HUES64 (cell line): Measurements from ENCODE around the gene PLEKHM1.
A peak's percentile ranks its signal among the peaks of the same experiment; 100 is the strongest.

Source experiments
- H3K27ac ChIP-seq: 2 replicates; pipeline ENCODE4 v1.7.0; 2013; ENCODE audit warnings: low read depth, low read length, inconsistent platforms
- H3K27me3 ChIP-seq: 2 replicates; pipeline ENCODE4 v1.6.1; 2013; ENCODE audit warnings: mild to moderate bottlenecking, low read length; ENCODE audit not compliant: insufficient read depth
- H3K36me3 ChIP-seq: 2 replicates; pipeline ENCODE4 v1.6.1; 2013; ENCODE audit warnings: mild to moderate bottlenecking, low read length; ENCODE audit not compliant: insufficient read depth
- H3K4me1 ChIP-seq: 2 replicates; pipeline ENCODE4 v1.6.1; 2013; ENCODE audit warnings: mild to moderate bottlenecking, low read length, moderate library complexity; ENCODE audit not compliant: insufficient read depth
- H3K4me3 ChIP-seq: 2 replicates; pipeline ENCODE4 v1.5.1; 2013; ENCODE audit warnings: mild to moderate bottlenecking, low read length, moderate library complexity
- H3K9ac ChIP-seq: 2 replicates; pipeline ENCODE4 v1.6.1; 2013; ENCODE audit warnings: mild to moderate bottlenecking, low read depth, low read length
- H3K9me3 ChIP-seq: 2 replicates; pipeline ENCODE4 v1.6.1; 2013; ENCODE audit warnings: low read depth, low read length; ENCODE audit not compliant: insufficient read depth
- WGBS: fragments of 150-250, 120-280 bp; methylation state at CpG from one replicate; pipeline ENCODE4 v1.1.7; 2013; ENCODE audit warnings: missing lambda C conversion rate; 5-methylcytosine and 5-hydroxymethylcytosine counted together

The PLEKHM1 gene

DNA sequence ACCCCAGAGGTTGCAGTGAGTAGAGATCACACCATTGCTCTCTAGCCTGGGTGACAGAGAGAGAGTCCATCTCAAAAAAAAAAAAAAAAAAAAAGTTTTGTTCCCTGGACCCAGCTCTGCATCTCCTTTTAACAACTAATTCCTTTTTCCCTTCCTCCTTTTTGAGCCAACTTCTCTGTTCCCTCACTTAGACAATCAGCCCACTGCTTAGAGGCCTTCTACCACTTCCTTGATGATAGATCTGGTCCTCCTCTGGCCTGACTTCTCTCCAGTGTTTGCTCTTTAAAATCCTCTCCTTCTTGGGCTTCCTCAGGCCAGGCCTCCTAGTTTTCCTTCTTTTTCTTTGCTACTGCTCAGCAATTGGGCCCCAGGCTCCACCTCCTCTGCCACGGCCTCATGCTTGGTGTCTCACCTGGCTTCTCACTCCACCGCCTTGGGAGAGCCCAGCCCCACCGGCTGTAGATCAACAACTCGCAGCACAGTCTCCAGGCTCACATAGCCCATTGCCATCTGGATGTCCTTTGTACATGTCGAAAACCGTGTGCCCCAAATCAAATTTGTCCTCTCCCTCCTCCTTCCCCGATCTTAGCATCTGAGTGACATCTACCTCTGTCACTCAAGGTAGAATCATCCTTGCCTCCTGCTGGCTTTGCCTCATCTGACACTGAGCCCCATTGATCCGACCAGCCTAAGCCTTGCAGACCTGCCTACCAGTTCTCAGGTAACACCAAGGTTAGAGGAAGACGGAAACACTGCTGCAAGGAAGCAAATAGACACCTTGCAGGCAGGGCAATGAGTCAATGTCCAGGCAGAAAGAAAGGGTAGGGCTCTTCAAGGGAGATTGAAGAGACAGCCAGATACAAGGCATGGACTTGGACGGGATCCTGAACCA is 75.3 kb downstream of the PLEKHM1 start:
- Histone ChIP-seq H3K36me3 (no peaks in the 10 kb centered on the region), H3K4me1 (0 out of 2 replicates have a peak, but pooled peaks cover 5% of the 10 kb centered on the region), H3K27me3 (no peaks in the 10 kb centered on the region), H3K9me3 (no peaks in the 10 kb centered on the region), H3K27ac (no peak overlapping the region), H3K9ac (no peak overlapping the region), H3K4me3 (no peak overlapping the region)
- WGBS: 86% methylated on average over 10 of the region's 10 CpGs

DNA sequence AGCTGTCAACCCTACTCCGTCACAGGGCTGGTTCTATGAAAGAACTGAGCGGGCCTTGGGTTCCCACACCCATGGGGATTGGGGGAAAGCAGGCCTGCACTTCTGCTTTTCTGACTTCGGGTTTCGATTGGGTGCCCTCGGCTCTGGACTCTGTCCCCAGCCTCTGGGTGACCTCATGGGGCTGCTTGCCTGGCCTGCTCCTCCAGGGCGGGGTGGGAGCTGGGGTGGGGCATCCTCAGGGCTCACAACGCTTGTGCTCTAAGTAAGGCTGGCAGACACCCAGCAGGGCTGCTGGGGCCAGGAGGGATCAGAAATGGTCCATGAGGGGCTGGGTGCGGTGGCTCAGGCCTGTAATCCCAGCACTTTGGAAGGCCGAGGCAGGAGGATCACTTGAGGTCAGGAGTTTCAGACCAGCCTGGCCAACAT is 77.0 kb downstream of the PLEKHM1 start:
- Histone ChIP-seq H3K27me3 (no peaks in the 10 kb centered on the region), H3K9ac (no peak overlapping the region), H3K9me3 (no peaks in the 10 kb centered on the region), H3K36me3 (no peaks in the 10 kb centered on the region), H3K4me1 (0 out of 2 replicates have a peak, but pooled peaks cover 5% of the 10 kb centered on the region), H3K4me3 (no peak overlapping the region), H3K27ac (no peak overlapping the region)
- WGBS: 93% methylated on average over 9 of the region's 9 CpGs

GRCh38 chr17:45411348-45412105 is 79.0 kb downstream of the PLEKHM1 start:
- Histone ChIP-seq H3K27ac (no peak overlapping the region), H3K4me3 (no peak overlapping the region), H3K9me3 (no peaks in the 10 kb centered on the region), H3K9ac (no peak overlapping the region), H3K27me3 (no peaks in the 10 kb centered on the region), H3K36me3 (no peaks in the 10 kb centered on the region), H3K4me1 (peaks cover 8% of the 10 kb centered on the region; the same call in 1 of the 2 replicates)
- WGBS: 84% methylated on average over 5 of the region's 5 CpGs

GRCh38 chr17:45410144-45411091 is 80.1 kb downstream of the PLEKHM1 start:
- Histone ChIP-seq H3K36me3 (no peaks in the 10 kb centered on the region), H3K4me3 (no peak overlapping the region), H3K27ac (no peak overlapping the region), H3K9me3 (no peaks in the 10 kb centered on the region), H3K4me1 (peaks cover 11% of the 10 kb centered on the region), H3K27me3 (no peaks in the 10 kb centered on the region; the same call in 1 of the 2 replicates), H3K9ac (no peak overlapping the region)
- WGBS: 82% methylated on average over 24 of the region's 24 CpGs

DNA sequence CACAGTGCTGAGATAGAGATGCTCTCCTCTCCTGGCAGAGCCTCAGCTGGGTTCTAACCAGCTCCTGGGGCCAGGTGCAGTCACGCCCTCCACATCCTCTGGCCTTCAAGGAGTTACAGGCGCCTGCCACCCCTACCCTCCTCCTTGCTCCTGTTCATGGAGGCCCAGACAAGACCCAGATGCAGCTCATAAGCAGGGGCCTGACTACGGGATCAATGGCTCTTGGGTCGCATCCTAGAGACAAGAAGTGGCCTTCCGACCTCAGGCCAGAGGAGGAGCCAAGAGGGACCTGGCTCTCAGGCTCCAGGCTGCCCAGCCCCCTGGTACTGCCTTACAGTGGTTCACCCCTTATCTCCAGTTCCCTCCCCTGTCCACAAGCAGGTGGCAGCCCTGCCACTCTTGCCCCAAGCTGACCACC is 80.9 kb downstream of the PLEKHM1 start:
- no peak overlapping the region for H3K27ac ChIP-seq
- 84% methylated on average over 5 of the region's 5 CpGs for WGBS
- peaks cover 11% of the 10 kb centered on the region for H3K4me1 ChIP-seq
- H3K9ac ChIP-seq: no peak overlapping the region
- no peaks in the 10 kb centered on the region for H3K9me3 ChIP-seq
- H3K27me3 ChIP-seq: no peaks in the 10 kb centered on the region; the same call in 1 of the 2 replicates
- H3K4me3 ChIP-seq: no peak overlapping the region
- H3K36me3 ChIP-seq: no peaks in the 10 kb centered on the region

GRCh38 chr17:45408611-45409421 is 81.7 kb downstream of the PLEKHM1 start:
- Histone ChIP-seq H3K27me3 (no peaks in the 10 kb centered on the region; the same call in 1 of the 2 replicates), H3K4me3 (no peak overlapping the region), H3K4me1 (peaks cover 11% of the 10 kb centered on the region), H3K9ac (no peak overlapping the region), H3K27ac (no peak overlapping the region), H3K36me3 (peaks cover under 1% of the 10 kb centered on the region; the same call in 1 of the 2 replicates), H3K9me3 (no peaks in the 10 kb centered on the region)
- WGBS: 70% methylated on average over 11 of the region's 11 CpGs

DNA sequence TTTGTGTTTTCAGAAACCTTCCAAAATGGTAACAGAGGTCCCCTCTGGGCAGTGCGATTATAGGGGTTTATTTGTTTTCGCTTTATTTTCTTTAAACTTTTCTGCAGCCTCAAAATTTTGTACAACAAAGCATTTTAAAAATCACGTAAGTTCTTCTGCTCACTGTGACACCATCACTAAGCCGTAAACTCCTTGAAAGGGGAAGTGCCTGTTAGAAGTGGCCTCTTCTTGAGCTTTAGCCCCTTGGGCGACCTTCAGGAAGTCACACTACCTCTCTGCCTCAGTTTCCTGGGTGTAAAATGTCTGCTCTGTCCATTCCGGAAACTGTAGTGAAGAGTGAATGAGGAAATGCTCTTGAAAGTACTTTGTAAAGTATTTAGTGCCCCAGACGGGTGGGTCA is 84.4 kb downstream of the PLEKHM1 start:
- no peak overlapping the region for H3K27ac ChIP-seq
- WGBS: 75% methylated on average over 6 of the region's 7 CpGs
- no peaks in the 10 kb centered on the region; the same call in 1 of the 2 replicates for H3K27me3 ChIP-seq
- H3K36me3 ChIP-seq: peaks cover 2% of the 10 kb centered on the region; the same call in 1 of the 2 replicates
- no peaks in the 10 kb centered on the region for H3K9me3 ChIP-seq
- H3K4me1 ChIP-seq: peaks cover 11% of the 10 kb centered on the region
- H3K4me3 ChIP-seq: peak overlapping the region; percentile 63
- H3K9ac ChIP-seq: peak overlapping the region; percentile 66; the same call in 1 of the 2 replicates

DNA sequence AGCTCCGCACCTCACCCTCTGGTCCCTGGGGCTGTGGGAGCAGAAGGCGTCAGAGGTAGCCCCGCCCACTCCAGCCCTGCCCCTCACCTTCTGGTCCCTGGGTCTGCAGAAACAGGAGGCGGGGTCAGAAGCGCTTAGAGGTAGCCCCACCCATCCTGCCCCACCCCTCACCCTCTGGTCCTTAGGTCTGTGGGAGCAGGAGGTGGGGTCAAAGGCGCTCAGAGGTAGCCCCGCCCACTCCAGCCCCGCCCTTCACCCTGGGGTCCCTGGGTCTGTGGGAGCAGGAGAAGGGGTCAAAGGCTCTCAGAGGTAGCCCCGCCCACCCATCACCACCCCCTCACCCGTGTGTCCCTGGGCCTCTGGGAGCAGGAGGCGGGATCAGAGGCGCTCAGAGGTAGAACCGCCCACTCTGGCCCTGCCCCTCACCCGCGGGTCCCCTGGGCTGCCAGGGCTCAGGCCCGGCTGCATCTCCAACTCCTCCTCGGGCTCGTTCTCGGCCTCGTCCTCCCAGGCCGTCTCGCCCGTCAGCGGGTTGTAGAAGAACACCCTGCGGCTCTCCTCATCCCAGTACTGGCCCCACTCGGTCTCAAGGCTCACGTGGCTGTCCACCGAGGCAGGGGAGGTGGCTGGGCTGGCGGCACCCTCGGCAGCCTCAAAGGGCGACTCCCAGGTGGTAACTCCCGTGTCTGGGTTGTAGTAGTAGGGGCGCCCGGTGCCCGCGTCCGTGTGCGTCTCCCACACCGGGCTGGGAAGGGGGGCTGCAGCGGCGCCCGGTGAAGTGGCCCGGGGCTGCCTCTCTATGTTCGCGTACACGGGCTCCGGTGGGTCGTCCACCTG is 85.1 kb downstream of the PLEKHM1 start:
- H3K27ac ChIP-seq: peak overlapping the region; percentile 56; the same call in 1 of the 2 replicates
- peak overlapping the region; percentile 63 for H3K4me3 ChIP-seq
- no peaks in the 10 kb centered on the region for H3K9me3 ChIP-seq
- peaks cover 2% of the 10 kb centered on the region; the same call in 1 of the 2 replicates for H3K36me3 ChIP-seq
- H3K27me3 ChIP-seq: no peaks in the 10 kb centered on the region; the same call in 1 of the 2 replicates
- peaks cover 6% of the 10 kb centered on the region for H3K4me1 ChIP-seq
- H3K9ac ChIP-seq: peak overlapping the region; percentile 66
- 9% methylated on average over 45 of the region's 48 CpGs for WGBS

- Histone ChIP-seq H3K9me3 (no peaks in the 10 kb centered on the region), H3K4me1 (peaks cover 6% of the 10 kb centered on the region), H3K4me3 (no peak overlapping the region), H3K9ac (no peak overlapping the region), H3K27ac (no peak overlapping the region), H3K36me3 (peaks cover 2% of the 10 kb centered on the region; the same call in 1 of the 2 replicates), H3K27me3 (no peaks in the 10 kb centered on the region; the same call in 1 of the 2 replicates)
- WGBS: 47% methylated on average over 14 of the region's 14 CpGs
These were observed 85.7 kb downstream of the PLEKHM1 start for GRCh38 chr17:45404870-45405249.
